HG02610 (cell line): Measurements from ENCODE around the gene NUDT12.

ENCODE experiments used
- ATAC-seq: cut with Tn5 transposase; IDR thresholded peaks from one replicate; pipeline ENCODE4 v1.9.1; 2021; ENCODE audit warnings: mild to moderate bottlenecking, moderate library complexity; ENCODE audit not compliant: unreplicated experiment

NUDT12 gene

DNA sequence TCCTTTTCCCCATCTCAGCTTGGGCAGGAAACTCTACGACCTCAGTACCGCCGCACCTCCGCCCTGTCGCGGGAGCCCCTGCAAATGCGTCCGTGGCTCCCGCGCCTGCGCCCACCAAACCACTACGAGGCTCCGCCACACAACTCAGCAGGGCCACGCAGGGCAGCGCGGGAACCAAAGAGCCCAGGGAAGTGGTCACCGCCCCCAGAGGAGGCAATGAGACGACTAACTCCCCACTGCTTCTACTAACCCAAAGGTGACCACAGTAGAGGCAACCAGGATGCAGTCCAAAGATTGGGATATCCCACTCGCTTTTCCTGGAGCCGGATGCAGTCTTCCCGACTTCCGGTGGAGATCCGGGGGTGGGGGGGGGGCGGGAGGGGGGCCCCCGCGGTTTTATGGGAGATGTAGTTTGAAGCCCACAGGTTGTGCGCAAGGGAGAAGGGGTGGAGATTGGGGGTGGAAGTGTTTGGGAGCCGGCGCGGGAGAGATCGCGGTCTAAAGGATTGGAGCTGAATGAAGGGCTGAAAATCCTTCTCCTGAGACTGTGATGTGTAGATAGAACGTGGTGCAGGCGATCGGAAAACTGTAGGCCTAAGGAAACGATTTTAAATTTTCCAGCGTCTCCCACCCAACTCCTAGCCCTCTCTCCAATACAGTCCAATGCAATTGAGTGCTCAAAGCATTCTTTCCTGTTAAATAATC, at the start of gene NUDT12:
TSS of gene NUDT12 (minus strand) at position 337 of the 705 bp plus-strand sequence. CDS start 2,541 bp downstream, outside the sequence.
- peak; percentile 97 for ATAC-seq

DNA sequence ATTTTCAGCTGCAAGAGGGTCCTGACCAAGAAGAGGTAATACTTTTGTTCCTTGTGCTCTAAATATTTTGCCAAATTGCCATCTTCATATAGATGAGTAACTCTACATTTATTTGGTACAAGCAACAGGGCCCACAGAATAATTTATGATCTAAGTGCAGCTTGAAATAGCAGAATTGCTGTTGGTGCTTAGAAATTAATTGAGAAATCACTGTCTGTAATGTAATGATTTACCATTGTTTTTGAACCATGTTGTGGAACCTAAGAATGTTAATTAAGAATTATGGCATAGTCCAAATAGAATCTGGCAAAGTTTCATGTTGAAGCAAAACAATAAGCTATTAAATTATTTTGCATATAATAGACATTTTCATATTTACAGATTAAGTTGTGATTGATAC, 44.8 kb upstream of the NUDT12 start:
- ATAC-seq = no peak

DNA sequence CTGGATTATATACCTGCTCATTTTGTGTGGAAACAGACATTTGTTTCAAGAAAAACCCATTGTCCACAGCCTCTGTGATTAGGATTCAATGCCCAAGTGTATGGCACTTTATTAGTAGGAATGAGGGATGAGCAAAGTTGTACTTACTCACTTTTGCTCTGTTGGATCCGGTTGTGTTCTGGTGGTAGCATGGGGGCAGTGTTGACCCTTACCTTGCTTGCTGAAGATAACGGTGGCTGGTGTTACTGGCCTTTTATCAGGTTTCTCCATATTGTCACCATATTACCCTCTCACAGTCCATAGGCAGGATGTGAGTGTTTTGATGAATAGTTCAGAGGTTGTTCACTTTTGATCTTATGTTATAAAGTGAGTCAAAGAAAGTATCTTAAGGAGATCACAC, 42.7 kb upstream of the NUDT12 start:
- no peak for ATAC-seq

DNA sequence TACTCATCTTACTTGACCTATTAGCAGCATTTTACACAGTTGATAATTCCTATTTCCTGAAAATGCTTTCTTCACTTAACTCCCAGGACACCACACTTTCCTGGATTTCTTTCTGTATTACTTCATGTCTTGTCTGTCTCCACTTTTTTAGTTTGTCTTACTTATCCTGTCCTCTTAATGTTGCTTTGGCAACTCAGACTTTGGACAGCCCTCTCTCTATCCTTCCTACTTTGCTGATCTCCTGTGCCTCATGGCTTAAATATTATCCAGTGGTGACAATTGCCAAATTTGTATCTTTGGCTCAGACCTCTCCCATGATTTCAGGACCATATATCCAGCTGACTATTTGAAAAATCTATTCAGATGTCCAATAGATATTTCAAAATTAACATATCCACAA, 39.8 kb upstream of the NUDT12 start:
- ATAC-seq = no peak

DNA sequence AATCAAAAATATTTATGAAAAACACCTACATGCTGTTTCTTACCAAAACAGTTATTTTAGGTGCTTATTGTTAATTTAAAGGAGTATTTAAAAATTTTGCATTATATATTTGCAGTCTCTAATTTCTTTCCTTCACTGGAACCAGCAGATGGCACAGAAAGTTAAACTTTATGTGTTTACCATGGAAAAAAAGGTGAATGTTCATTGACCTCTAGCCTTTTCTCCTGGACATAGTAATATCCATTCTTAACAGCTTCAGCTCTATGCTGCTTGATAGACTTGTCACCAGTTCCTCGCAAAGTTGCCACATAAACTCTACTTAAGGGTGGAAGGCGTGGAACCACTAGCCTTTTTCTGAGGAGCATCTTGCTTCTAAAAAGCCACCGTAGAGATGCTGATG, 38.7 kb upstream of the NUDT12 start:
- no peak for ATAC-seq

DNA sequence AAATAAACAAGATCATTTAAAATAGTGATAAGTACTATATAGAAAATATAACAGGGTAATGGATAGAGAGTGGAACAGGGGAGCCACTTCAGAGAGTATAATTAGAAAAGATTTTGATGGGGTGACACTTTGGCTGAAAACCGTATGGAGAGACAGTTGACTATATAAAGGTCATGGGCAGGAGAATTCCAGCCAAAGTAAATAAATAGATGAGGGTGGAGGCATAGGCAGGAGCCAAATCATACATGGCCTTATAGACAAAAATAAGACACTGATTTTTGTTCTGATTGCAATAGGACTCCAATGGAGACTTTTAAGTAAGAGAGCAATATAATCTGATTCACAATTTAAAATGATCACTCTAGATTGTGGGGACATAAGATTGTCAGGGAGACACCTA, 37.5 kb upstream of the NUDT12 start:
- no peak for ATAC-seq

DNA sequence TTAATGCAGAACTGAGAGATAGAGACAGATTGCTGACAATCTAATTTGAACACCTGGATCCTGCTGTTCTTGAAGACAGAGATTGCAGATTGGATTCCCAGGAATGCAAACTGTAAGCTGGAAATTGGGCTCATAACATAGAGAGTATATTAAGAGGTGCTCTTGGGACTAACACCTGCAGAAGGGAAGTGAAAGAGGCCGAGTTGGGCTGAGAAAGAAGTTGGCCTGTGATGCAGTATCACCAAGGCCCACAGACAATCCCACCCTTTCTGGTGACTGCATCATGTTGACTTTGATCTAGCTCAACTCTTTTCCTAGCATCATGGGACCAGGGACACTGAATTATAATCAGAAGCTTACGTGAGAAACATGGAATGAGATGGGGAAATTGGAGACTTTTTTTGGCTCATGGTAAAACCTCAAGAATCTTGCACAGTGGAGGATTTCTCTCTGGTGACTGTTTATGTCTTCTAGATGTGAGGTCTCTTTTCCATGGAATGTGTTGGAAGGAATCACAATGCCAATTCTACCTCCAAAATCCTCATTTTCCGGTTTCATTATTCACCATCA, 36.5 kb upstream of the NUDT12 start:
- no peak for ATAC-seq

DNA sequence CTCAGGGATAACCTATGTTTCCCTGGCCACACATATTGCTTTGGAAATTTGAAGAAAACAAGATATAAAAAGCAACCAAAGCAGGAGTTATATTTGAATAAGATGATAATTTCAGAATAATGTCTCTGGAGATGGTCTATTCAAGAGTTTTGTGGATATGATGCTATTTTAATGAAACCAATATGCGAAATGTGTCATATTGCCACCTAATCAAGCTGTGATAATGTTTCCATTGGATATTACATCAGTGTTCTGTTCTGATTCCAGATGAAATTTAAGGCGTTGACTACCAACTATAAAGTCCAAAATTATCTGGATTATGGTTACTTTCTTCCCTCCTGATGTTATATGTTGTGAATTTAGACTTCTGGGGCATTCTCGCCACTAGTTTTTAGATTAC, 27.6 kb upstream of the NUDT12 start:
- no peak for ATAC-seq

DNA sequence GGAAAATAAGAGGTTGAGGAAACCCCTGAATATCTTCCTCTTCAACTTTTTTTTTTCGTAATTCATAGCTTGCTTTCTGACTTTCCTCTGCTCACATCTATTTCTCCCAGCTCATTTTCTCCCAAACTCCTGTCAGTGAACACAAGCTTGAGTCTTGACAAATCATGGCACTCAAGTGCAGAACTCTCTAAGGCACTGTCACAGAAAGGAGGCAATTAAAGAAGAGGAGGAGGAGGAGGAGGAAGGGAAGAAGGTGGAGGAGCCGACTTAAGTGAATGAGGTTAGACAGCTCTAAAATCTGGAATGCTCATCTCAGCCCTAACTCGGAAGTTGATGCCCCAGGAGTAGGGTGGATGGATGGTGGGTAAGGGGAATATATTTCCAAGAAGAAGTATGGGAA, 27.2 kb upstream of the NUDT12 start:
- ATAC-seq = no peak

DNA sequence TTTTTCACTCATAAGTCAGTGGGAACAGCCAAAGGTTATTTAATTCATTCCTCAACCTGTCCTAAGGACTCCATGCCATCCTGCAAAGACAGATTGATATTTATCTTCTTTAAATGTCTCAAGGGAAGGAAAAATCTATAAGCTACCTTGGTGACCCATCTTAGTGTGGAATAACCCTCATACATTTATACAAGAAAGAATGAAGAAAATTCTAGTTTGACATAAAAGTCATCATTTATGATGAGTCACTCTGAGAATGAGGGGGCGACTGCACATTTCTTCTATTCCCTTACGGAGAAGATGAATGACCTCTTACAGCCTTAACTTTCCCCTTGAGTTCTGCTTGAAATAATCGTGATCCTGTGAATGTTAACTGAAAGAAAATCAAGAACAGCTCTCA, 26.8 kb upstream of the NUDT12 start:
- no peak for ATAC-seq

DNA sequence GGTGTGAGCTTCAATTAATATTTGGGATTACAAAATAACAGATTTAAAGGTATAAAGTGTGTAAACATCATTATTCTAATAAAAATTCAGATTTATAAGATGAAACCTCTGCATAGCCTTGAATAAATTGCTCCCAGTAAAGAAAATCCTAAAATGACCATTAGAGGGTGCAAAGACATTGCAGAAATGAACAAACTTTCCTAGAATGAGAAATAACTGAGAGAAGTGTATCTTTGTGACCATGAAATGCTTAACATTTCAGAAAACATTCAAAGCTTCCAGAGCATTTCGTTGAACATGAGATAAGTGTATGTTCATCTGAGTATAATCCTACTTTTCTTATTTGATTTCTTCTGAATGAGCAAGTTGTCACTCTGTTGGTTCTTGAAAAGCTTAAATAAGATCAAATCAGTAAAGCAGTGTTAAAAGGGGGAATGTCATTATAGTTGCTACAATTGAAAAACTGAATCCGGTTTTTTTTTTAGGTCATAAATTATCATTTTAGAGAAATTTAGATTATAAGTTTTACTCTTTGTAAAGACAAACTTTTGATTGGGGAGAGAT, 24.7 kb upstream of the NUDT12 start:
- no peak for ATAC-seq

DNA sequence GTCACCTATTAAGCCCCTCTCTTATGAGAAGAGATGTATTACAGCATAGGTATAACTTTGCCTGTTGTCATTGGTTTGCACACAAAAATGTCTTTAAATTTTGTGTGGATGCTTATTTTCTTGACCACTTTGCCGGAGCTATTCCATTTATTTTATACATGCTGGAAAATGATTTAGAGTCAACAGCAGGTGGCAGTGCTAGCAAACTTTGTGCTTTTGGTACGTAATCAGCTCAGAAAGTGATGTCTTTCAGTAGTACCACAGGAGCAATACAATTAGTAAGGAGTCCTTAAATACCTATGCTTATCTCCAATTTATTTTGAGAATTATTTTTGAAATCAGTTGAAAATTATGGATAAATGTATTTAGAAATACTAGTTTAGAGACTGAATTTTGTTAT, 19.8 kb upstream of the NUDT12 start:
- ATAC-seq = peak; percentile 60

DNA sequence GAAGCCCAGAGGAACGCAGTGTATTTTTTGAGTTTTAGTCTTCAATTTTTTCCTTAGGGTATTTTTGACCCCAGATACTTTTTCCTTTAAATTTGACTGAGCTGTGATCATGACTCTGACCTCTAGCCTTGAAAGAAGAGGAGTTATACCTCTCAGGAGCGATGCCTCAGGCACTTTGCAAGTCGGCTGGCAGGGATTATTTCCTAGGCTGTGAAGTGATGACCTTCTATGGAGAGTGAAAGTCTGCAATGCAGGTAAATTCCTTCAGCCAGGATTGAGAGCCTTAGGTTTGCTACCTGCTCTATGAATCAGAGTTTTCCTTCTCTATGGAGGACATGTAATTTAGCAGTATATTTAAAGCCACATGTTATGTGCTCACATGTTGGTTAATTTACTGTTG, 10.8 kb upstream of the NUDT12 start:
- no peak for ATAC-seq

DNA sequence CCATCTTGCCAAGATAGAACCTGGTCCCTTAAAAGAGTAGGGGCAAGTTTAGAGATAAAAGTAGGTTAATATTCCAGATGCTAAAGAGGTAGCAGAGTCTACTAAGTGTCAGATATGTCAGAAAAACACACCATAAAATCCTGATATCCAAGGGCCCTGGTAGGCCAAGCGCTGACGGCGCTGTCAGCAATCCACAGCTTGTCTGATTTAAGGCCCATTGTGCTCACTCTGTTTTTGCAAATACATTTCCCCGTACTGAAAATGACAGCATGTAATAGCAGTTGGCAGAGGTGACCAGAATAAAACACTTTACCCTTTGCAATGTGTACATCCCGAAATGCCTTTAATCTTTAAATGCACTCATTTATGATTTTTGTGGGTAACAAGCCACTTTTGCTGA, 9.9 kb upstream of the NUDT12 start:
- no peak for ATAC-seq

DNA sequence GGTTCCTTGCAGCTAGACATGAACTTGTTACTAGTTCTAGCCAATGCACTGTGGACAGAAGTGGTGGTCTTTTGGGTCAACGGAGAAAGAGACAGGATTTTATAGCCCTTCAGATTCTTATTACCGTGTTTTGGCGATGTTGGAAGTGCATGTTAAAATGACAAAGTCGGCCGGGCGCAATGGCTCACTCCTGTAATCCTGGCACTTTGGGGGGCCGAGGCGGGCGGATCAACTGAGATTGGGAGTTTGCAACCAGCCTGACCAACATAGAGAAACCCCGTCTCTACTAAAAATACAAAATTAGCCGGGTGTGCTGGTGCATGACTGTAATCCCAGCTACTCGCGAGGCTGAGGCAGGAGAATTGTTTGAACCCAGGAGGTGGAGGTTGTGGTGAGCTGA, 9.1 kb upstream of the NUDT12 start:
- no peak for ATAC-seq

DNA sequence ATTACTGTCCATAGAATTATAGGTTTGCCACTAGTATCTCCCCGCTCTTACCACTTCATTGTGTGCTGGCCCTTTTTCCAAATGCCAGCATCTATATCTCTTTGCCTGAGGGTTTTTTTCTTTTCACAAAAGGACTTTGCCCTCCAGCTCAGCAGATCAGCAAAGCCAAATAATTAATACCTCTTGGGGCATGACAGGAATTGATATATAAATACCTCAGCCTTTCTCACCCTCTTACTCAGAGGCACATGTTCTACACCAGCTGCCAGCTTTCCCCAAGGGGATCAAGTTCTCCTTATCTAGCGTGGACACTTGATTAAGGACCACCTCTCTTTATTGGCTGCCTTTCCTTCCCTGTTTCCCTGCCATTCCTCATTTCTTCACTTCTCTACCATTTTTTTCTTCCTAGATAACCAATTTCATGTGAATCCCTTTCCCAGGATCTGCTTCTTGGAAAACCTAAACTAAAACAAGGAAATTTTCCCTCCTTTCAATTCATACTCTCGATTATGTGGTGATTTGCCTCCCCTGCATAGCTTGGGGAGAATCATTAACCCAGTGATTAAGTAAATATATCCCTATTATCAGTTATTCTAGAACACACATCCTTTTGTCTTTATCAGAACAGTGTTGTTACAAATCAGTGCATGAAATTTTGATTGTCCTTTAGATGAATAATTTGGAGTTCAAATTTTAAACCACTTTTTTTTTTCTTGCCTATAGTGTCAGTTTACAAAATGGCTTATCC, 6.9 kb upstream of the NUDT12 start:
- ATAC-seq = no peak

DNA sequence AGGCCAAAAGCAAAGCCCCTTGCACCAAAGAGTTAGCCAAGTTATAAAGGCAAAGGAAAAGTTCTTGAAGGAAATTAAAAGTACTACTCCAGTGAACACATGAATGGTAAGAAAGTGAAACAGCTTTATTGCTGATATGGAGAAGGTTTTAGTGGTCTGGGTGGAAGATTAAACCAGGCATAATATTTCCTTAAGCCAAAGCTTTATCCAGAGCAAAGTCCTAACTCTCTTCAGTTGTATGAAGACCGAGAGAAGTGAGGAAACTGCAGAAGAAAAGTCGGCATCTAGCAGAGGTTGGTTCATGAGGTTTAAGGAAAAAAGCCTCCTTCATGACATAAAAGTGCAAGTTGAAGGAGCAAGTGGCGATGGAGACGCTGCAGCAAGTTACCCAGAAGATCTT, 3.1 kb upstream of the NUDT12 start:
- no peak for ATAC-seq

DNA sequence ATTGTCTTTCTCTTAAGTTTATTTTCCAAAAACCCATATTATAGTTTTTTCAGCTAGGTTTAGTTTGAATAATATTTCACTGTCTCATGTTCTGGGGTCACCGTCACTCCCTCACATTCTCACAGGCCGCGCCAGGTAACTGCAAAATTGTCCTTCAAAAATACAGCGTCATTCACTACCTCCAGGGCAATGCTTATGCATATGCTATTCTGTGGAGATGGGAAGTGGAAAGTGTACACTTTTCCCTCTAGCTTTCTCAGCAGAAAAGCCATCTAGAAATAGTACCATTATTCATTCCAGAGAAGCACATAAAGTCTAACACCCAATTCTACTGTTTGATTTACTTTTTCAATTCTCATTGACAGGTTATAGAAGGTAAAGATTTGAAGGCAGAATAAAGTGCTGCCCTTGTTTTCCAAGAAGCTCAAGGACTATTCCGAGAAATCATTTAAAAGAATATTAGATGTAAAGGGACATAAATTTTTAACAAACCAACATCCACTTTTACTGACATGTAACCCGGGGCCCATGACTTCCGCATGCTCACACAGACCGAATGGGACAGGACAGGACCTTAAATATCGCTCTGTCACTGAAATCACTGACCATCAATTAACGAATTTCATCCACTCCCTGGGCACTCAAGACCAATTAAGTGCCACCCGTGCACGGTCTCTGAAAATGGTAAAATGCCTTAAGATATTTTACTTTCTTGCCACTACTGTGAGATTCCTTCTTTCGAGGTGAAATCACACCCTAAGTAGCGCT, 720 bp downstream of the NUDT12 start:
- peak; percentile 41 for ATAC-seq

DNA sequence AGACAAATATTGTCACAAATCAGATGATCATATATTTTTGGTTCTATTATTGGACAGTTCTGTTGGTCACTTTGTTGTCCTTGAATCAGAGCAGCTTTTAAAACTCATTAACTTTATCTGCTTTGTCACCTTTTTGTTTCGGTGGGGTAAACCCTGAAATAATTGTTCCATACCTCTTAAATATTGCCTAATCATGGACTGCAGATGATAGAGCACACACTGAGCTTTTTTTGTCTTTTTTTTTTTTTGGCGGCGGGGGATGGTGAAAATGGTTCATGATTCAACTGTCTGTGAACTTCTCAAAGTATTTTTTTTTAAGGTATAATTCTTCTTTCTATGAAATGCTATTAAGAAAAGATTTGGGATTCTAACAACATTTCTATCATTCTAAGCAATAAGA, 1.8 kb downstream of the NUDT12 start:
- ATAC-seq = no peak

DNA sequence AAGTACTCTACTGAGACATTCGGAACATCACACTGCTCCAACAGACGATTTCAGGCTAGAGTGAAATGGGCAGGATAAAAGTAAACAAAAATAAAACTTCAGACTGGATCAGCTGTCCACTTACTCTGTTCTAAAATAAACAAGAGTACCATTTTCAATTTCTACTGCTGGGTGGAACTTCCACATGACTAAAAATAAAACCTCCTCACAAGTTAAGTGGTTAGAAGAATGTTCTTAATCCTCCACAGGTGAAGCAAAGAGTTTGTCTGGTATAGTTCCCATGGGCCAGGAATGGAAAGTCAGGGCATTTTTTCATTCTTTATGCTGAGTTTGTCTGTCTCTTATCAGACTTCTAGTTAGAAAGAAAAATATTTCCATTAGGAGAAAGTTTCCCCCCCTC, 15.7 kb downstream of the NUDT12 start:
- ATAC-seq = peak; percentile 90

DNA sequence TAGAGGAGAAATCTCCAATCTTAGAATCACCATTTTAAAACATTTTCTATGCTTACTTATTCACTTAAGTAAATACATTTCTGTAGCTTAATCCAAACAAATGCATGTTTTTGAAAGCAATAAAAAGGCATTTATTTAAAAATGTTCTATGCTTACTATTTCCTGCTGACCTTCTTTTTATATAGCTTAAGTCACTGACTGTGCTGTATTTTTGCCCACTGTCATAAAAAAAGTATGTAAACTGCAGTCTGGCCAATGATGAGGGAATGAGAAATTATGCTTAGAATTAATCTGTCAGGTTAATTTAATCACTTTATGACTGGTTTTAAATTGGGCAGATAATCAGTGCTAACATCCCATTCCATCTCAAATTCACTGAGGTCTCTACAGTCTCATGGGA, 20.1 kb downstream of the NUDT12 start:
- no peak for ATAC-seq
